Parathyroid adenoma (tissue), 2 donors: ENCODE data around the gene SH3PXD2B.

Experiments
- H2AFZ ChIP-seq: fragments of 300-600 bp; sonication (generic); one replicate; pipeline ENCODE4 v1.7.0; 2017; ENCODE audit warnings: antibody characterized with exemption, mild to moderate bottlenecking
- H3K27ac ChIP-seq: fragments of 300-600 bp; sonication (generic); one replicate; pipeline ENCODE4 v1.7.0; 2017
- H3K27me3 ChIP-seq: fragments of 300-600 bp; sonication (generic); one replicate; pipeline ENCODE4 v1.7.0; 2017; ENCODE audit warnings: low read length; ENCODE audit not compliant: control insufficient read depth, insufficient read depth
- H3K36me3 ChIP-seq: fragments of 300-600 bp; sonication (generic); one replicate; pipeline ENCODE4 v1.7.0; 2017; ENCODE audit warnings: low read length; ENCODE audit not compliant: control insufficient read depth, insufficient read depth
- H3K4me1 ChIP-seq: fragments of 300-600 bp; sonication (generic); one replicate; pipeline ENCODE4 v1.7.0; 2017; ENCODE audit warnings: control low read depth
- H3K4me2 ChIP-seq: fragments of 300-600 bp; sonication (generic); one replicate; pipeline ENCODE4 v1.7.0; 2017; ENCODE audit warnings: low read length
- H3K4me3 ChIP-seq: fragments of 300-600 bp; sonication (generic); one replicate; pipeline ENCODE4 v1.7.0; 2017; ENCODE audit warnings: low read depth, low read length
- H3K79me2 ChIP-seq: fragments of 300-600 bp; sonication (generic); one replicate; pipeline ENCODE4 v1.7.0; 2017; ENCODE audit warnings: control low read depth
- H3K9ac ChIP-seq: fragments of 300-600 bp; sonication (generic); one replicate; pipeline ENCODE4 v1.7.0; 2017; ENCODE audit warnings: mild to moderate bottlenecking
- H3K9me3 ChIP-seq: fragments of 300-600 bp; sonication (generic); one replicate; pipeline ENCODE4 v1.7.0; 2017; ENCODE audit warnings: low read length; ENCODE audit not compliant: control insufficient read depth
- TF ChIP-seq, protein P1 (sequence below): fragments of 300-600 bp; sonication (generic); IDR thresholded peaks from one replicate; pipeline ENCODE4 v1.7.0; 2017; ENCODE audit warnings: antibody characterized with exemption, mild to moderate bottlenecking
- donor health status: primary hyperparathyroidism.

Gene SH3PXD2B

DNA sequence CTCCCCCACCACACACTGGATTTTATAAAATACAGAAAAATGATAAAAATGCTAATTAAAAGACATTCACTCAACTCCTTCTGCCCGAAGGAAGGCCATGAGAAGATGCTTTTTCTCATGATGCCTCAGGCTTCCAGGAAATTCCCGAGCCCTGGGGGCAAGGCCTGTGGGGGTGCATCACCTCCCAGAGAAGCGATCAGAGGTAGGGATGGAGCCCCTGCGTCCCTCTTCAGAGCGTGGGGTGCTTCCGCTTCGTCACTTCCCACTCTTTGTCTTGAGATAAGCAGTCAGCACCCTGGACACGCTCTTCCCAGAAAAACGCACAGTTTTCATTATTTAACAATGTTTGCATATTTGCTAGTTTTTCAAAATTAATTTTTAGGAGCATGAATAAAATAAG is 33.3 kb upstream of the SH3PXD2B start:
- H2AFZ ChIP-seq = no peak overlapping the region
- H3K4me2 ChIP-seq = no peak overlapping the region
- no peaks in the 10 kb centered on the region for H3K27me3 ChIP-seq
- no peaks in the 10 kb centered on the region for H3K79me2 ChIP-seq
- peaks cover 8% of the 10 kb centered on the region for H3K4me1 ChIP-seq
- H3K27ac ChIP-seq = no peak overlapping the region
- no peak overlapping the region for H3K9ac ChIP-seq
- no peaks in the 10 kb centered on the region for H3K36me3 ChIP-seq
- H3K4me3 ChIP-seq = no peak overlapping the region
- no peaks in the 10 kb centered on the region for H3K9me3 ChIP-seq
- TF ChIP-seq, protein P1, sequence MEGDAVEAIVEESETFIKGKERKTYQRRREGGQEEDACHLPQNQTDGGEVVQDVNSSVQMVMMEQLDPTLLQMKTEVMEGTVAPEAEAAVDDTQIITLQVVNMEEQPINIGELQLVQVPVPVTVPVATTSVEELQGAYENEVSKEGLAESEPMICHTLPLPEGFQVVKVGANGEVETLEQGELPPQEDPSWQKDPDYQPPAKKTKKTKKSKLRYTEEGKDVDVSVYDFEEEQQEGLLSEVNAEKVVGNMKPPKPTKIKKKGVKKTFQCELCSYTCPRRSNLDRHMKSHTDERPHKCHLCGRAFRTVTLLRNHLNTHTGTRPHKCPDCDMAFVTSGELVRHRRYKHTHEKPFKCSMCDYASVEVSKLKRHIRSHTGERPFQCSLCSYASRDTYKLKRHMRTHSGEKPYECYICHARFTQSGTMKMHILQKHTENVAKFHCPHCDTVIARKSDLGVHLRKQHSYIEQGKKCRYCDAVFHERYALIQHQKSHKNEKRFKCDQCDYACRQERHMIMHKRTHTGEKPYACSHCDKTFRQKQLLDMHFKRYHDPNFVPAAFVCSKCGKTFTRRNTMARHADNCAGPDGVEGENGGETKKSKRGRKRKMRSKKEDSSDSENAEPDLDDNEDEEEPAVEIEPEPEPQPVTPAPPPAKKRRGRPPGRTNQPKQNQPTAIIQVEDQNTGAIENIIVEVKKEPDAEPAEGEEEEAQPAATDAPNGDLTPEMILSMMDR = no peak

DNA sequence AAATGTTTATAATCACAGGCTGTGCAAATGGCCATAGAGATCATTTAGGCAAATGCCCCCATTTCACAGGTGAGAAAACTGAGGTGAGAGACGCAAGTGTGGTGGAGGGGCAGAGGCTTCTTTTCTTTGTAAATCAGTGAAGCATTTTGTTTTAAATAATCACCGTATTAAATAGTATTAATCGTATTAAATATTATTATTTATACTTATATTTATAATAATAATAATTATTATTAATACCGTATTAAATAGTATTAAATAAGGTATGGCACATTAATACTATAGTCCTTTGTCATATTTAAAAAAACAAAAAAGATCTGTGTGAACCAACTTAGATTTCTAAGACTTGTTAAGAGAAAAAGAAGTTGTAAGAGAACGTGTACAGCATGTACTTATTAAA is 32.6 kb upstream of the SH3PXD2B start:
- Histone ChIP-seq H3K4me2 (no peak overlapping the region), H3K9me3 (no peaks in the 10 kb centered on the region), H3K27me3 (no peaks in the 10 kb centered on the region), H2AFZ (no peak overlapping the region), H3K9ac (no peak overlapping the region), H3K4me1 (peaks cover 13% of the 10 kb centered on the region), H3K27ac (no peak overlapping the region), H3K36me3 (no peaks in the 10 kb centered on the region), H3K79me2 (no peaks in the 10 kb centered on the region), H3K4me3 (no peak overlapping the region)
- TF ChIP-seq, protein P1 = no peak

DNA sequence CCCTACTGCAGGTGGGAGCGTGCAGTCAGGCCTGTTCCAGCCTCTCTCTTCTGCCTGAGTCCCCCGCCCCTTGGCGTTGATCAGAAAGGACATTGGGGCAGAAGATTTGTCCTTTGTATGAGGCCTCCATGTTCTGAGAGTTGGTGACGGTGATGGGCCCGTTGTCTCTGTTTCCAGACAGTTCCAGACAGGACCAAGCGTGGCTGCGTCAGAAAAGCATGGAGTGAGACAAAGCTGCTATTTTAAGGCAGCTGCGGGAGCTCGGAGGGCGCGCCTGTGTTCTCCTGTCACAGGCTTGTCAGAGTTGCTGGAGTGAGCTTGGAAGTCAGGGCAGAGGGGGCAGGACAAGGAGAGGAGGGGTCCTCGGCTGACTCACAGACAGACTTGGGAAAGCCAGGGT is 32.1 kb upstream of the SH3PXD2B start:
- TF ChIP-seq, protein P1 = no peak
- no peak overlapping the region for H3K4me2 ChIP-seq
- peaks cover 17% of the 10 kb centered on the region for H3K4me1 ChIP-seq
- H2AFZ ChIP-seq = no peak overlapping the region
- H3K79me2 ChIP-seq = no peaks in the 10 kb centered on the region
- no peak overlapping the region for H3K4me3 ChIP-seq
- H3K27ac ChIP-seq = no peak overlapping the region
- no peaks in the 10 kb centered on the region for H3K9me3 ChIP-seq
- H3K27me3 ChIP-seq = no peaks in the 10 kb centered on the region
- H3K36me3 ChIP-seq = no peaks in the 10 kb centered on the region
- H3K9ac ChIP-seq = no peak overlapping the region

- H3K79me2 ChIP-seq = no peaks in the 10 kb centered on the region
- H3K4me2 ChIP-seq = no peak overlapping the region
- H3K36me3 ChIP-seq = no peaks in the 10 kb centered on the region
- no peak overlapping the region for H3K27ac ChIP-seq
- no peak overlapping the region for H3K9ac ChIP-seq
- no peak overlapping the region for H2AFZ ChIP-seq
- no peaks in the 10 kb centered on the region for H3K27me3 ChIP-seq
- H3K9me3 ChIP-seq = no peaks in the 10 kb centered on the region
- peaks cover 18% of the 10 kb centered on the region for H3K4me1 ChIP-seq
- H3K4me3 ChIP-seq = no peak overlapping the region
- TF ChIP-seq, protein P1 = no peak
These were observed 31.3 kb upstream of the SH3PXD2B start for GRCh38 chr5:172485511-172486202.

DNA sequence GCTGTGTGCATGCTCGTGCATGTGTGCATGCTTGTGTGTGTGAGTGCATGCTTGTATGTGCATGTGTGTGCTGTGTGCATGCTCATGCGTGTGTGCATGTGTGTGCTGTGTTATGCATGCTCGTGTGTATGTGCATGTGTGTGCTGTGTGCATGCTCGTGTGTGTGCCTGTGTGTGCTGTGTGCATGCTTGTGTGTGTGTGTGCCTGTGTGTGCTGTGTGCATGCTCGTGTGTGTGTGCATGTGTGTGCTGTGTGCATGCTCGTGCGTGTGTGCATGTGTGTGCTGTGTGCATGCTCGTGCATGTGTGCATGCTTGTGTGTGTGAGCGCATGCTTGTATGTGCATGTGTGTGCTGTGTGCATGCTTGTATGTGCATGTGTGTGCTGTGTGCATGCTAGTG is 30.3 kb upstream of the SH3PXD2B start:
- H3K9ac ChIP-seq = no peak overlapping the region
- H3K4me2 ChIP-seq = no peak overlapping the region
- no peaks in the 10 kb centered on the region for H3K36me3 ChIP-seq
- H3K79me2 ChIP-seq = no peaks in the 10 kb centered on the region
- TF ChIP-seq, protein P1 = no peak
- H3K9me3 ChIP-seq = no peaks in the 10 kb centered on the region
- H3K4me3 ChIP-seq = no peak overlapping the region
- H3K4me1 ChIP-seq = peaks cover 18% of the 10 kb centered on the region
- H3K27me3 ChIP-seq = no peaks in the 10 kb centered on the region
- no peak overlapping the region for H2AFZ ChIP-seq
- no peak overlapping the region for H3K27ac ChIP-seq
